ENCODE results near the gene AMH.
A peak's percentile ranks its signal among the peaks of the same experiment; 100 is the strongest.

AMH gene

DNA sequence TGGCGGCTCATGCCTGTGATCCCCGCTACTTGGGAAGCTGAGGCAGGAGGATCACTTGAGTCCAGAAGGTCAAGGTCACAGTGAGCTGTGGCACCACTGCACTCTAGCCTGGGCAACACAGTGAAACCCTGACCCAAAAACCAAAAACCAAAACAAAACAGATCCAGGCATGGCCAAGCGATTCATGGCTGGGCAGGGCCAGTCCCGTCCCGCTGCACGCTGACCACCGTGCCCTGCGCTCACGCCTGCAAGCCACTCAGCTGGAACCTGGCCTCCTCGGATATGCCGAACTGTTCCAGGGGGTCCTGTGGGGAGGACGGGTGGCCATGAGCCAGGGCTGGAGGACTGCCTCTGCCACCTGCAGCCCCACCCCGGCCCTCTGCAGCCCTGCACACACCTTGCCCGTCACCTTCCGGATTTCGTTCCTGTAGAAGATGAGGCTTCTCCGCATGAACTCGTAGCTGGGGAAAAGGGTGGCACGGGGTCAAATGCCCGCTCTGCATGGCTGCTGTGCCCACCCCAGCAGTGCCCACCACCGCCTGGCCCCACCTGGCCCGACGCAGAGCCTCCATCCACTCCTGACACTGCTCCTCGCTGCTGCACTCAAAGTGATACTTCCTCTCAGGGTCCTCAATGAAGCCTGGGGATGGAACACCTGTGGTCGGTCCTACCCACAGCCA is 15.4 kb upstream of the AMH start:
- no peak for TF ChIP-seq ZFX (IDR thresholded peaks at IDR 0.05)
- TF ChIP-seq CTCF (conservative IDR thresholded peaks at IDR 0.05) = no peak
- peak overlapping the region; percentile 95; the same call in 1 of the 2 replicates for H3K27ac ChIP-seq

GRCh38 chr19:2234996-2235380 is 14.1 kb upstream of the AMH start:
- peak overlapping the region; percentile 95 for H3K27ac ChIP-seq
- TF ChIP-seq CTCF (conservative IDR thresholded peaks at IDR 0.05) = no peak
- TF ChIP-seq ZFX (IDR thresholded peaks at IDR 0.05) = no peak

- peak overlapping the region; percentile 95 for H3K27ac ChIP-seq
- TF ChIP-seq ZFX (IDR thresholded peaks at IDR 0.05) (peak; percentile 76), CTCF (conservative IDR thresholded peaks at IDR 0.05) (no peak)
Observed at GRCh38 chr19:2235381-2236063, 13.6 kb upstream of the AMH start.

DNA sequence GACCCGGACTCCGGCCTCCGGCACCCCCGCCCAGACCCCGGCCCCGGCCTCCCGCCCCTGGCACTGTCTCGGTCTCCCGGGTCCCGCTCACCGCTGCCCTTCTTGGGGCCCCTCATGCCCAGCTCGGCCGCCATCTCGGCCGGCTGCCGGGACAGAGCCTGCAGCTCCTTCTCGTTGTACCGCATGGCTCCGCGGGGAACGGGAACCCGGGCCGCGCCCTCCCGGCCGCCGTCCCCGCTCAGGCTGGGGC is 13.1 kb upstream of the AMH start:
- 0 out of 2 replicates have a peak, but pooled peaks have one; percentile 0 for TF ChIP-seq ZFX (IDR thresholded peaks at IDR 0.05)
- no peak for TF ChIP-seq CTCF (conservative IDR thresholded peaks at IDR 0.05)
- H3K27ac ChIP-seq = peak overlapping the region; percentile 95

- no peak; the same call in 1 of the 2 replicates for TF ChIP-seq ZFX (IDR thresholded peaks at IDR 0.05)
- TF ChIP-seq CTCF (conservative IDR thresholded peaks at IDR 0.05) = peak; percentile 100
- H3K27ac ChIP-seq = peak within 1 kb of the TSS; percentile 95
Observed at GRCh38 chr19:2236314-2237050, 12.6 kb upstream of the AMH start, which contains the start of the genes PLEKHJ1 and SF3A2. Gene PLEKHJ1, minus strand, starts transcription at chr19:2236329. Its CDS starts 81 bp downstream, at chr19:2236248. Gene SF3A2, plus strand, starts transcription at chr19:2236824. Its CDS starts 6,595 bp downstream, at chr19:2243419.

GRCh38 chr19:2237051-2237868 is 11.9 kb upstream of the AMH start:
- H3K27ac ChIP-seq = peak overlapping the region; percentile 95
- TF ChIP-seq CTCF (conservative IDR thresholded peaks at IDR 0.05) (no peak), ZFX (IDR thresholded peaks at IDR 0.05) (peak; percentile 99; the same call in 1 of the 2 replicates)
